Activated CD8-positive, alpha-beta memory T cell treated with anti-CD3 and anti-CD28 coated beads, Interleukin-2, amount 10 ng/mL, durations not matched to agents 7 days and 5 days (primary cell): Measurements from ENCODE around the gene TRAF2. TPM values are rescaled to one million over a fixed set of nuclear protein-coding genes. Genes with fewer than 3 reads are reported as not detected.
"Not testable (repeated sequence)": the region's sequence is repeated elsewhere in the genome, so short reads cannot be mapped to it uniquely, and the experiment has no call there.

Experiments
- ATAC-seq: fragments of 150-1000 bp; cut with Tn5 transposase; one replicate; pipeline ENCODE4 v1.10.0; 2021; ENCODE audit warnings: moderate library complexity
- CTCF ChIA-PET: fragments of 350-600 bp; sonication (Branson Sonifier 250); formaldehyde crosslinking; loops from one replicate; lab custom pipeline; 2021; ENCODE audit warnings: antibody characterized with exemption; lab: Charles Lee
- DNase-seq: peaks from one replicate; pipeline ENCODE4 v3.0.0-alpha.2; 2020
- H3K27ac Mint-ChIP-seq: one replicate; pipeline ENCODE4 v1.8.0; 2021; ENCODE audit warnings: mild to moderate bottlenecking, mixed read lengths
- H3K27me3 Mint-ChIP-seq: one replicate; pipeline ENCODE4 v1.8.0; 2021; ENCODE audit warnings: mixed read lengths
- H3K36me3 Mint-ChIP-seq: one replicate; pipeline ENCODE4 v1.8.0; 2021; ENCODE audit warnings: mild to moderate bottlenecking, mixed read lengths
- H3K4me1 Mint-ChIP-seq: one replicate; pipeline ENCODE4 v1.8.0; 2021; ENCODE audit warnings: mixed read lengths
- H3K4me3 Mint-ChIP-seq: one replicate; pipeline ENCODE4 v1.8.0; 2021; ENCODE audit warnings: mild to moderate bottlenecking, moderate library complexity, mixed read lengths
- H3K9me3 Mint-ChIP-seq: one replicate; pipeline ENCODE4 v1.8.0; 2022; ENCODE audit warnings: low read depth, mixed read lengths
- total RNA-seq, 2 experiments: library from RNA; stranded (reverse); gene quantifications; one replicate each; pipeline ENCODE4 v1.2.3, GENCODE V29; 2021

TRAF2 gene
- total RNA-seq, 2 experiments from 2014 or later, result 58.4 to 67.6 TPM

- CTCF ChIA-PET, result interaction anchor here (1.0 kb wide), 1 partner anchor 23 kb away, joined by 5 read pairs; the partner anchor contains the start of gene AJM1
- ATAC-seq (peak; percentile 13), DNase-seq (no peak)
- Mint-ChIP-seq H3K27ac (peak overlapping the region; percentile 78), H3K9me3 (no peaks in the 10 kb centered on the region), H3K4me1 (peaks cover 20% of the 10 kb centered on the region), H3K27me3 (no peaks in the 10 kb centered on the region), H3K4me3 (peak overlapping the region; percentile 76), H3K36me3 (peaks cover 15% of the 10 kb centered on the region)
Observed at GRCh38 chr9:136865768-136866103, 20.6 kb upstream of the TRAF2 start.

- peak overlapping the region; percentile 63 for H3K4me3 Mint-ChIP-seq
- CTCF ChIA-PET, ATAC-seq, H3K27me3 Mint-ChIP-seq, DNase-seq, H3K9me3 Mint-ChIP-seq: not testable (repeated sequence)
- H3K27ac Mint-ChIP-seq, result peak overlapping the region; percentile 73
- peaks cover 20% of the 10 kb centered on the region for H3K4me1 Mint-ChIP-seq
- H3K36me3 Mint-ChIP-seq, result peaks cover 13% of the 10 kb centered on the region
Observed at GRCh38 chr9:136866898-136867421, 19.4 kb upstream of the TRAF2 start.

- CTCF ChIA-PET, result interaction anchor here (1.0 kb wide), 1 partner anchor 15 kb away, joined by 3 read pairs; no protein-coding TSS in a partner anchor
- Mint-ChIP-seq H3K4me3 (peak overlapping the region; percentile 63), H3K27ac (peak overlapping the region; percentile 28), H3K9me3 (no peaks in the 10 kb centered on the region), H3K36me3 (peaks cover 11% of the 10 kb centered on the region), H3K27me3 (no peaks in the 10 kb centered on the region), H3K4me1 (peaks cover 20% of the 10 kb centered on the region)
- ATAC-seq (no peak), DNase-seq (no peak)
Observed at GRCh38 chr9:136867480-136867879, 18.8 kb upstream of the TRAF2 start.

GRCh38 chr9:136867917-136868316 is 18.4 kb upstream of the TRAF2 start:
- Mint-ChIP-seq H3K27me3 (no peaks in the 10 kb centered on the region), H3K27ac (no peak overlapping the region), H3K4me3 (peak overlapping the region; percentile 63), H3K36me3 (peaks cover 11% of the 10 kb centered on the region), H3K4me1 (peaks cover 20% of the 10 kb centered on the region), H3K9me3 (no peaks in the 10 kb centered on the region)
- no peak for DNase-seq
- CTCF ChIA-PET, result interaction anchor here (1.0 kb wide), 1 partner anchor 14 kb away, joined by 3 read pairs; no protein-coding TSS in a partner anchor
- ATAC-seq, result no peak

GRCh38 chr9:136868644-136869043 is 17.7 kb upstream of the TRAF2 start:
- ATAC-seq (no peak), DNase-seq (no peak)
- Mint-ChIP-seq H3K36me3 (peaks cover 7% of the 10 kb centered on the region), H3K27me3 (no peaks in the 10 kb centered on the region), H3K9me3 (no peaks in the 10 kb centered on the region), H3K4me3 (no peak overlapping the region), H3K4me1 (peaks cover 18% of the 10 kb centered on the region), H3K27ac (no peak overlapping the region)
- CTCF ChIA-PET, result interaction anchor here (2.0 kb wide), 1 partner anchor 26 kb away, joined by 6 read pairs; the partner anchor contains the start of gene AJM1

GRCh38 chr9:136869611-136870010 is 16.7 kb upstream of the TRAF2 start:
- ATAC-seq, H3K36me3 Mint-ChIP-seq, DNase-seq, H3K27me3 Mint-ChIP-seq, H3K9me3 Mint-ChIP-seq, H3K4me3 Mint-ChIP-seq, H3K27ac Mint-ChIP-seq: not testable (repeated sequence)
- CTCF ChIA-PET, result interaction anchor here (1.2 to 2.0 kb wide), 3 partner anchors 27 to 160 kb away, joined by 3 to 6 read pairs (median 3); partner anchors contain the start of gene AJM1
- peaks cover 11% of the 10 kb centered on the region for H3K4me1 Mint-ChIP-seq

- Mint-ChIP-seq H3K27ac (no peak overlapping the region), H3K4me3 (no peak overlapping the region), H3K4me1 (peaks cover 3% of the 10 kb centered on the region), H3K9me3 (no peaks in the 10 kb centered on the region), H3K36me3 (peaks cover 2% of the 10 kb centered on the region), H3K27me3 (no peaks in the 10 kb centered on the region)
- DNase-seq (no peak), ATAC-seq (no peak)
- CTCF ChIA-PET, result interaction anchor here (0.7 to 1.0 kb wide), 4 partner anchors 18 to 155 kb away, joined by 3 to 4 read pairs (median 3); no protein-coding TSS in a partner anchor
Observed at GRCh38 chr9:136875155-136875554, 11.2 kb upstream of the TRAF2 start.

- Mint-ChIP-seq H3K27ac (no peak overlapping the region), H3K27me3 (no peaks in the 10 kb centered on the region), H3K9me3 (no peaks in the 10 kb centered on the region), H3K4me1 (peaks cover 15% of the 10 kb centered on the region), H3K4me3 (no peak overlapping the region), H3K36me3 (peaks cover 2% of the 10 kb centered on the region)
- ATAC-seq, result no peak
- CTCF ChIA-PET, result no interaction called here
- DNase-seq, result no peak
Observed at GRCh38 chr9:136876476-136876875, 9.8 kb upstream of the TRAF2 start.

GRCh38 chr9:136880651-136881050 is 5.7 kb upstream of the TRAF2 start:
- no peaks in the 10 kb centered on the region for H3K27me3 Mint-ChIP-seq
- H3K9me3 Mint-ChIP-seq, result no peaks in the 10 kb centered on the region
- peaks cover 46% of the 10 kb centered on the region for H3K4me1 Mint-ChIP-seq
- H3K36me3 Mint-ChIP-seq, result no peaks in the 10 kb centered on the region
- DNase-seq (no peak), ATAC-seq (no peak)
- no peak overlapping the region for H3K27ac Mint-ChIP-seq
- no peak overlapping the region for H3K4me3 Mint-ChIP-seq
- CTCF ChIA-PET, result interaction anchor here (1.3 to 3.6 kb wide), 4 partner anchors 22 to 56 kb away, joined by 3 to 23 read pairs (median 8); partner anchors contain the start of gene AJM1

GRCh38 chr9:136881691-136882108 is 4.6 kb upstream of the TRAF2 start:
- H3K4me1 Mint-ChIP-seq, result peaks cover 46% of the 10 kb centered on the region
- peak; percentile 28 for ATAC-seq

GRCh38 chr9:136882109-136882946 is 4.0 kb upstream of the TRAF2 start:
- CTCF ChIA-PET, result interaction anchor here (0.7 to 3.6 kb wide), 15 partner anchors 14 to 354 kb away, joined by 3 to 23 read pairs (median 4); partner anchors contain the start of genes AJM1 and FBXW5
- Mint-ChIP-seq H3K4me1 (peaks cover 50% of the 10 kb centered on the region), H3K4me3 (peak overlapping the region; percentile 76), H3K27me3 (no peaks in the 10 kb centered on the region), H3K27ac (peak overlapping the region; percentile 88), H3K36me3 (peaks cover 4% of the 10 kb centered on the region), H3K9me3 (no peaks in the 10 kb centered on the region)
- ATAC-seq (peak; percentile 50), DNase-seq (peak; percentile 94)

More at GRCh38 chr9:136881691-136882108, 4.6 kb upstream of the TRAF2 start:
- H3K4me3 Mint-ChIP-seq, result peak overlapping the region; percentile 76
- CTCF ChIA-PET, result interaction anchor here (0.7 to 3.6 kb wide), 16 partner anchors 14 to 355 kb away, joined by 3 to 23 read pairs (median 4); partner anchors contain the start of genes AJM1 and FBXW5
- no peaks in the 10 kb centered on the region for H3K9me3 Mint-ChIP-seq
- DNase-seq, result peak; percentile 87
- no peaks in the 10 kb centered on the region for H3K27me3 Mint-ChIP-seq
- H3K36me3 Mint-ChIP-seq, result no peaks in the 10 kb centered on the region
- H3K27ac Mint-ChIP-seq, result peak overlapping the region; percentile 88

- not testable (repeated sequence) for ATAC-seq
- peaks cover 50% of the 10 kb centered on the region for H3K4me1 Mint-ChIP-seq
Observed at GRCh38 chr9:136882947-136883283, 3.4 kb upstream of the TRAF2 start.

GRCh38 chr9:136883670-136884069 is 2.6 kb upstream of the TRAF2 start:
- not testable (repeated sequence) for H3K4me3 Mint-ChIP-seq, DNase-seq, H3K9me3 Mint-ChIP-seq, ATAC-seq, H3K27me3 Mint-ChIP-seq, H3K36me3 Mint-ChIP-seq
- Mint-ChIP-seq H3K27ac (peak overlapping the region; percentile 88), H3K4me1 (peaks cover 57% of the 10 kb centered on the region)
- CTCF ChIA-PET, result interaction anchor here (1.5 to 3.2 kb wide), 3 partner anchors 40 to 96 kb away, joined by 4 to 24 read pairs (median 6); partner anchors contain the start of genes AJM1 and FBXW5

More at GRCh38 chr9:136882947-136883283, 3.4 kb upstream of the TRAF2 start:
- H3K36me3 Mint-ChIP-seq, DNase-seq, H3K27me3 Mint-ChIP-seq, H3K9me3 Mint-ChIP-seq: not testable (repeated sequence)
- CTCF ChIA-PET, result interaction anchor here (1.1 to 3.6 kb wide), 8 partner anchors 15 to 185 kb away, joined by 3 to 23 read pairs (median 4); partner anchors contain the start of genes AJM1 and FBXW5
- Mint-ChIP-seq H3K4me3 (peak overlapping the region; percentile 76), H3K27ac (peak overlapping the region; percentile 88)
